H9 (cell line): ENCODE data around the gene ATP8A1. TPM values are rescaled to one million over a fixed set of nuclear protein-coding genes. Genes with fewer than 3 reads are reported as not detected.

Experiments
- DNase-seq: peaks from one replicate; pipeline ENCODE4 v3.0.0-alpha.2; 2017
- H2AFZ ChIP-seq: one replicate; pipeline ENCODE4 v1.6.1; 2013; ENCODE audit warnings: mild to moderate bottlenecking, low read length, control low read depth, moderate library complexity
- H2AK5ac ChIP-seq: 2 replicates; pipeline ENCODE4 v1.6.1; 2013; ENCODE audit warnings: low read length, control low read depth, mixed read lengths; ENCODE audit not compliant: insufficient read length
- H2BK120ac ChIP-seq: one replicate; pipeline ENCODE4 v1.6.1; 2013; ENCODE audit warnings: low read depth, mild to moderate bottlenecking, low read length, control low read depth, inconsistent platforms; ENCODE audit not compliant: poor library complexity, severe bottlenecking
- H2BK12ac ChIP-seq: 2 replicates; pipeline ENCODE4 v1.6.1; 2013; ENCODE audit warnings: low read length, control low read depth, mixed read lengths, low read depth; ENCODE audit not compliant: insufficient read length
- H2BK15ac ChIP-seq: 2 replicates; pipeline ENCODE4 v1.6.1; 2013; ENCODE audit warnings: low read depth, low read length, control low read depth
- H2BK20ac ChIP-seq: one replicate; pipeline ENCODE4 v1.6.1; 2013; ENCODE audit warnings: low read depth, mild to moderate bottlenecking, low read length, control low read depth, inconsistent platforms; ENCODE audit not compliant: poor library complexity, severe bottlenecking
- H2BK5ac ChIP-seq: 2 replicates; pipeline ENCODE4 v1.6.1; 2013; ENCODE audit warnings: low read length, control low read depth, mixed read lengths; ENCODE audit not compliant: insufficient read length
- H3K14ac ChIP-seq: 2 replicates; pipeline ENCODE4 v1.6.1; 2013; ENCODE audit warnings: low read length, control low read depth; ENCODE audit not compliant: insufficient read depth
- H3K18ac ChIP-seq: 2 replicates; pipeline ENCODE4 v1.6.1; 2013; ENCODE audit warnings: low read depth, mild to moderate bottlenecking, mixed read lengths, low read length, control low read depth; ENCODE audit not compliant: insufficient read length
- H3K23ac ChIP-seq: 2 replicates; pipeline ENCODE4 v1.6.1; 2013; ENCODE audit warnings: low read length, control low read depth, mixed read lengths, low read depth; ENCODE audit not compliant: insufficient read length
- H3K23me2 ChIP-seq: 2 replicates; pipeline ENCODE4 v1.6.1; 2013; ENCODE audit warnings: low read depth, mild to moderate bottlenecking, mixed read lengths, low read length, control low read depth; ENCODE audit not compliant: insufficient read length, poor library complexity, severe bottlenecking
- H3K27ac ChIP-seq: 2 replicates; pipeline ENCODE4 v1.5.1; 2013; ENCODE audit warnings: low read length, control low read depth, mixed read lengths, low read depth; ENCODE audit not compliant: insufficient read length
- H3K27me3 ChIP-seq: 2 replicates; pipeline ENCODE4 v1.6.1; 2013; ENCODE audit warnings: low read length, control low read depth, inconsistent platforms; ENCODE audit not compliant: insufficient read depth
- H3K4ac ChIP-seq: 2 replicates; pipeline ENCODE4 v1.6.1; 2013; ENCODE audit warnings: low read depth, mild to moderate bottlenecking, control low read depth, inconsistent platforms, low read length, moderate library complexity
- H3K4me1 ChIP-seq: 2 replicates; pipeline ENCODE4 v1.6.1; 2013; ENCODE audit warnings: low read length, control low read depth, inconsistent platforms; ENCODE audit not compliant: insufficient read depth
- H3K4me2 ChIP-seq: 2 replicates; pipeline ENCODE4 v1.6.1; 2013; ENCODE audit warnings: low read length, control low read depth, mixed read lengths; ENCODE audit not compliant: insufficient read length, insufficient read depth
- H3K56ac ChIP-seq: 2 replicates; pipeline ENCODE4 v1.6.1; 2013; ENCODE audit warnings: low read depth, mild to moderate bottlenecking, mixed read lengths, low read length, control low read depth; ENCODE audit not compliant: insufficient read length
- H3K79me1 ChIP-seq: 2 replicates; pipeline ENCODE4 v1.6.1; 2013; ENCODE audit warnings: low read depth, mild to moderate bottlenecking, moderate library complexity, low read length, control low read depth, inconsistent platforms; ENCODE audit not compliant: insufficient read depth, poor library complexity, severe bottlenecking
- H3K79me2 ChIP-seq: 2 replicates; pipeline ENCODE4 v1.6.1; 2013; ENCODE audit warnings: low read length, control low read depth, inconsistent platforms; ENCODE audit not compliant: insufficient read depth
- H3K9ac ChIP-seq: 2 replicates; pipeline ENCODE4 v1.6.1; 2013; ENCODE audit warnings: low read length, control low read depth, mixed read lengths; ENCODE audit not compliant: insufficient read length; ENCODE audit errors: extremely low read depth
- H3K9me3 ChIP-seq: one replicate; pipeline ENCODE4 v1.6.1; 2013; ENCODE audit warnings: low read depth, low read length, inconsistent platforms; ENCODE audit not compliant: control insufficient read depth
- H3T11ph ChIP-seq: one replicate; pipeline ENCODE4 v1.6.1; 2013; ENCODE audit warnings: mild to moderate bottlenecking, low read length, control low read depth, inconsistent platforms
- H4K20me1 ChIP-seq: one replicate; pipeline ENCODE4 v1.6.1; 2013; ENCODE audit not compliant: control insufficient read depth, insufficient read length, insufficient read depth
- H4K5ac ChIP-seq: 2 replicates; pipeline ENCODE4 v1.6.1; 2013; ENCODE audit warnings: low read depth, mild to moderate bottlenecking, mixed read lengths, low read length, control low read depth; ENCODE audit not compliant: insufficient read length
- H4K8ac ChIP-seq: replicated peaks from 2 replicates; pipeline ENCODE4 v1.6.1; 2013; ENCODE audit warnings: low read length, control low read depth, mixed read lengths, low read depth; ENCODE audit not compliant: insufficient read length
- H4K91ac ChIP-seq: 2 replicates; pipeline ENCODE4 v1.6.1; 2013; ENCODE audit warnings: low read depth, mild to moderate bottlenecking, moderate library complexity, mixed read lengths, low read length, control low read depth; ENCODE audit not compliant: insufficient read length
- H3K27ac Mint-ChIP-seq, 3 experiments: 2 replicates in 2 of 3; 3 replicates in 1 of 3; pipeline ENCODE4 v1.8.0; 2020 to 2021; ENCODE audit warnings: mixed read lengths in 3 of 3, mild to moderate bottlenecking in 1 of 3, moderate library complexity in 1 of 3
- H3K27me3 Mint-ChIP-seq: 2 replicates; pipeline ENCODE4 v1.8.0; 2021; ENCODE audit warnings: low read depth, mild to moderate bottlenecking, moderate library complexity, mixed read lengths
- H3K36me3 Mint-ChIP-seq, 3 experiments: 2 replicates in 2 of 3; 3 replicates in 1 of 3; pipeline ENCODE4 v1.8.0; 2020 to 2021; ENCODE audit warnings: low read depth in 3 of 3, mixed read lengths in 3 of 3; ENCODE audit not compliant: insufficient read depth in 1 of 3
- H3K4me1 Mint-ChIP-seq, 2 experiments: 2 replicates each; pipeline ENCODE4 v1.8.0; 2020; ENCODE audit warnings: mixed read lengths in 2 of 2
- H3K4me3 Mint-ChIP-seq, 2 experiments: 2 replicates in 1 of 2; 3 replicates in 1 of 2; pipeline ENCODE4 v1.8.0; 2020 to 2021; ENCODE audit warnings: mild to moderate bottlenecking in 2 of 2, mixed read lengths in 2 of 2, moderate library complexity in 1 of 2
- H3K9me3 Mint-ChIP-seq, 2 experiments: 2 replicates in 1 of 2; 3 replicates in 1 of 2; pipeline ENCODE4 v1.8.0; 2020; ENCODE audit warnings: mild to moderate bottlenecking in 2 of 2, mixed read lengths in 2 of 2, moderate library complexity in 1 of 2
- CTCF ChIP-seq: fragments of 200-600 bp; sonication (generic); conservative IDR thresholded peaks from 3 replicates; pipeline ENCODE4 v1.8.0; 2021; ENCODE audit warnings: antibody characterized with exemption, mild to moderate bottlenecking
- WGBS: extraction: QIAGEN DNeasy Blood & Tissue Kit; methylation state at CpG from one replicate; pipeline ENCODE4 v1.1.7; 2013; ENCODE audit warnings: missing lambda C conversion rate, low lambda C conversion rate, mixed read lengths; ENCODE audit not compliant: insufficient read length; ENCODE audit errors: extremely low coverage; 5-methylcytosine and 5-hydroxymethylcytosine counted together
- total RNA-seq: library from RNA; stranded (reverse); gene quantifications from 2 replicates; pipeline ENCODE4 v1.2.1, GENCODE V29; 2021

ATP8A1 gene
- total RNA-seq, 1 experiment from 2014 or later = 5.1 TPM

GRCh38 chr4:42480281-42480680 is 176.6 kb downstream of the ATP8A1 start:
- Histone ChIP-seq H3K27me3 (no peaks in the 10 kb centered on the region), H3K14ac (no peak overlapping the region), H2BK12ac (no peak overlapping the region), H3K27ac (no peak overlapping the region), H3K56ac (no peak overlapping the region), H3K23me2 (no peaks in the 10 kb centered on the region), H3K79me1 (no peaks in the 10 kb centered on the region), H2BK15ac (no peak overlapping the region), H4K8ac (no peak overlapping the region), H3T11ph (no peak overlapping the region), H4K91ac (no peak overlapping the region), H3K9ac (no peak overlapping the region), H4K20me1 (no peaks in the 10 kb centered on the region), H3K79me2 (no peaks in the 10 kb centered on the region), H3K23ac (no peak overlapping the region), H3K18ac (no peak overlapping the region), H2BK5ac (no peak overlapping the region), H3K4me2 (no peak overlapping the region), H2AFZ (no peak overlapping the region), H3K4ac (no peak overlapping the region), H2BK120ac (no peak overlapping the region), H4K5ac (no peak overlapping the region), H2AK5ac (no peak overlapping the region), H3K9me3 (no peaks in the 10 kb centered on the region), H3K4me1 (peaks cover 6% of the 10 kb centered on the region; the same call in 1 of the 2 replicates), H2BK20ac (no peak overlapping the region)
- H3K4me3 Mint-ChIP-seq = no peak overlapping the region
- H3K4me1 Mint-ChIP-seq = peaks cover 41 to 45% of the 10 kb centered on the region in 2 experiments
- no peak overlapping the region for H3K27ac Mint-ChIP-seq
- H3K27me3 Mint-ChIP-seq = no peaks in the 10 kb centered on the region
- no peaks in the 10 kb centered on the region for H3K9me3 Mint-ChIP-seq
- peaks cover 0 to 2% (median 0%) of the 10 kb centered on the region in 3 experiments; a peak in 1 of 7 replicates for H3K36me3 Mint-ChIP-seq
- WGBS = no CpG with 5 or more reads among the region's 1 CpG
- no peak for TF ChIP-seq CTCF
- no peak for DNase-seq
